Pancreas (tissue), 10 donors: Measurements from ENCODE around the gene PPM1H. TPM values are rescaled to one million over a fixed set of nuclear protein-coding genes. Genes with fewer than 3 reads are reported as not detected.

Experiments used
- ATAC-seq, 4 donors: fragments of 200-7000 bp; cut with Tn5 transposase; one replicate each; pipeline versions ENCODE4 v1.8.0 to v1.9.1; 2020; ENCODE audit warnings: mild to moderate bottlenecking in 4 of 4, moderate library complexity in 4 of 4
- DNase-seq, 6 donors: peaks; one replicate each; pipeline ENCODE4 v3.0.0-alpha.2; 2020
- FAIRE-seq: peaks from 2 replicates; lab custom pipeline; 2012; peaks lifted over from hg19 to GRCh38; lab: Jason Lieb, UNC
- H3K27ac ChIP-seq, 4 donors: fragments of 200-600 bp; sonication (generic); 1 replicate in 3 of 4; 2 replicates in 1 of 4; pipeline versions ENCODE4 v1.5.0 to v1.8.0; 2020
- H3K27me3 ChIP-seq, 4 donors: fragments of 200-600 bp; one replicate each; pipeline ENCODE4 v1.8.0; 2021
- H3K36me3 ChIP-seq, 3 donors: fragments of 200-600 bp; sonication (generic) in 1 of 3; one replicate each; pipeline versions ENCODE4 v1.5.0 to v1.8.0; 2020 to 2021
- H3K4me1 ChIP-seq, 3 donors: fragments of 200-600 bp; one replicate each; pipeline ENCODE4 v1.8.0; 2021
- H3K4me3 ChIP-seq, 4 donors: fragments of 200-600 bp; sonication (generic) in 2 of 4; one replicate each; pipeline versions ENCODE4 v1.5.0 to v1.8.0; 2020 to 2021
- H3K9me3 ChIP-seq, 4 donors: fragments of 200-600 bp; one replicate each; pipeline ENCODE4 v1.8.0; 2021
- CTCF ChIP-seq, 4 donors: fragments of 200-600 bp; sonication (generic) in 3 of 4; IDR thresholded peaks; one replicate each; pipeline versions ENCODE4 v1.5.0 to v1.8.0; 2021; ENCODE audit warnings: antibody characterized with exemption in 4 of 4
- WGBS, 2 donors: extraction: QIAGEN DNeasy Blood & Tissue Kit; methylation state at CpG; one replicate each; pipeline ENCODE4 v1.1.7; 2013; 5-methylcytosine and 5-hydroxymethylcytosine counted together
- intact Hi-C, 3 donors: fragments of 100-400 bp; cut with DNase I; formaldehyde crosslinking; loops; one replicate each; pipeline versions ENCODE4 v1.11.1 to v1.14.2; 2022
- polyA plus RNA-seq, 2 donors: library from polyadenylated mRNA; stranded (reverse); fragments of 200-250 nt; gene quantifications; one replicate each; pipeline ENCODE4 v1.2.3, GENCODE V29; 2013
- total RNA-seq, 6 donors: library from RNA; stranded (reverse); fragmentation: NEBNext Ultra II Directional in 4 of 6; extraction: Animal tissue kit (Norgen Biotek cat#: 25700) in 4 of 6; gene quantifications; one replicate each; pipeline versions ENCODE4 v1.2.1 to v1.2.4, GENCODE V29; 2021 to 2023
- donor health status: healthy with polysubstance abuse.
- donor health status: DM: no; HTN: no; CAD: no; lungs with moderate emphysema.
- donor health status: DM: no; HTN: no; CAD: no.
- donor health status: control.
- donor health status: control.
- donor health status: Bipolar disorder and iron deficiency.
- donor health status: DM: yes; HTN: yes; CAD: no.
- donor health status: DM: no; HTN: no; CAD: no.
- donor health status: DM: no; HTN: no; CAD: no.
- donor health status: DM: yes; HTN: yes; CAD: no.

PPM1H gene
- total and polyA plus RNA-seq, 8 donors, result 1.7 to 12.9 (median 5.8) TPM

- Histone ChIP-seq H3K36me3 (no peaks in the 10 kb centered on the region), H3K4me1 (peaks cover 0 to 3% (median 0%) of the 10 kb centered on the region in 3 donors), H3K4me3 (no peak overlapping the region), H3K9me3 (no peaks in the 10 kb centered on the region), H3K27ac (no peak overlapping the region), H3K27me3 (no peaks in the 10 kb centered on the region)
- no peak for TF ChIP-seq CTCF (IDR thresholded peaks at IDR 0.05)
- FAIRE-seq, result no peak
- ATAC-seq, result no peak
- 87 to 93% methylated on average over 3 of the region's 3 CpGs for WGBS, 2 donors
- intact Hi-C loops, result no loop called here
- no peak for DNase-seq
These were observed 196.8 kb downstream of the PPM1H start for GRCh38 chr12:62738105-62738504.

- ATAC-seq (no peak), FAIRE-seq (no peak), DNase-seq (no peak)
- Histone ChIP-seq H3K36me3 (no peaks in the 10 kb centered on the region), H3K4me3 (no peak overlapping the region), H3K27ac (no peak overlapping the region), H3K9me3 (no peaks in the 10 kb centered on the region), H3K27me3 (no peaks in the 10 kb centered on the region), H3K4me1 (peaks cover 0 to 6% (median 0%) of the 10 kb centered on the region in 3 donors)
- WGBS, 2 donors, result 95 to 98% methylated on average over 2 of the region's 2 CpGs
- intact Hi-C loops, result no loop called here
- no peak for TF ChIP-seq CTCF (IDR thresholded peaks at IDR 0.05)
These were observed 197.3 kb downstream of the PPM1H start for GRCh38 chr12:62737615-62738014.

- Histone ChIP-seq H3K4me3 (no peak overlapping the region), H3K36me3 (no peaks in the 10 kb centered on the region), H3K4me1 (peaks cover 0 to 6% (median 0%) of the 10 kb centered on the region in 3 donors), H3K27me3 (no peaks in the 10 kb centered on the region), H3K27ac (no peak overlapping the region), H3K9me3 (no peaks in the 10 kb centered on the region)
- ATAC-seq (no peak), FAIRE-seq (no peak), DNase-seq (no peak)
- intact Hi-C loops, result no loop called here
- 97 to 98% methylated on average over 11 of the region's 11 CpGs for WGBS, 2 donors
- no peak for TF ChIP-seq CTCF (IDR thresholded peaks at IDR 0.05)
These were observed 197.8 kb downstream of the PPM1H start for GRCh38 chr12:62737188-62737587.

- TF ChIP-seq CTCF (IDR thresholded peaks at IDR 0.05), result no peak
- Histone ChIP-seq H3K9me3 (no peaks in the 10 kb centered on the region), H3K4me3 (no peak overlapping the region), H3K36me3 (no peaks in the 10 kb centered on the region), H3K4me1 (peaks cover 0 to 6% (median 0%) of the 10 kb centered on the region in 3 donors), H3K27me3 (no peaks in the 10 kb centered on the region), H3K27ac (no peak overlapping the region)
- no peak for DNase-seq
- intact Hi-C loops, result no loop called here
- 95 to 98% methylated on average over 2 of the region's 2 CpGs for WGBS, 2 donors
- no peak for FAIRE-seq
- no peak for ATAC-seq
These were observed 198.4 kb downstream of the PPM1H start for GRCh38 chr12:62736596-62736995.

- Histone ChIP-seq H3K9me3 (no peaks in the 10 kb centered on the region), H3K27me3 (no peaks in the 10 kb centered on the region), H3K27ac (no peak overlapping the region), H3K4me3 (no peak overlapping the region), H3K4me1 (peaks cover 0 to 10% (median 0%) of the 10 kb centered on the region in 3 donors), H3K36me3 (no peaks in the 10 kb centered on the region)
- 90 to 91% methylated on average over 8 of the region's 8 CpGs for WGBS, 2 donors
- ATAC-seq, result peak in 3 of 4 donors; percentile 39 to 61 (median 52)
- no peak for DNase-seq
- intact Hi-C loops, result no loop called here
- no peak for TF ChIP-seq CTCF (IDR thresholded peaks at IDR 0.05)
- no peak for FAIRE-seq
These were observed 202.0 kb downstream of the PPM1H start for GRCh38 chr12:62732861-62733427.
